ENCODE data around the gene CCSAP.

Gene CCSAP

GRCh38 chr1:229303855-229304254, 39.0 kb downstream of the CCSAP start:
- TF ChIP-seq ZNF70 (CRISPR knock-in tag; IDR thresholded peaks at IDR 0.05) (no peak), ARNTL (CRISPR knock-in tag; IDR thresholded peaks at IDR 0.05; ENCODE audit: borderline replicate concordance, low read depth) (no peak), TOX (CRISPR knock-in tag; IDR thresholded peaks at IDR 0.05; ENCODE audit: borderline replicate concordance) (no peak), ZC3H10 (CRISPR knock-in tag; IDR thresholded peaks at IDR 0.05) (no peak), TCF4 (CRISPR knock-in tag; IDR thresholded peaks at IDR 0.05; ENCODE audit: borderline replicate concordance) (no peak), GLIS3 (CRISPR knock-in tag; IDR thresholded peaks at IDR 0.05) (no peak), SNAI2 (CRISPR knock-in tag; IDR thresholded peaks at IDR 0.05) (no peak), POU6F1 (CRISPR knock-in tag; IDR thresholded peaks at IDR 0.05; ENCODE audit: borderline replicate concordance, low read depth) (no peak), ZFP3 (CRISPR knock-in tag; IDR thresholded peaks at IDR 0.05) (no peak), PATZ1 (CRISPR knock-in tag; IDR thresholded peaks at IDR 0.05; ENCODE audit: borderline replicate concordance) (no peak), ZNF8 (CRISPR knock-in tag; IDR thresholded peaks at IDR 0.05) (no peak), CSRNP3 (CRISPR knock-in tag; IDR thresholded peaks at IDR 0.05) (no peak), OSR1 (CRISPR knock-in tag; IDR thresholded peaks at IDR 0.05) (no peak), BACH2 (CRISPR knock-in tag; IDR thresholded peaks at IDR 0.05; ENCODE audit: borderline replicate concordance) (no peak), ZNF565 (CRISPR knock-in tag; conservative IDR thresholded peaks at IDR 0.05; ENCODE audit: low read depth) (no peak), TSHZ2 (CRISPR knock-in tag; IDR thresholded peaks at IDR 0.05) (no peak), PPARA (CRISPR knock-in tag; IDR thresholded peaks at IDR 0.05; ENCODE audit: borderline replicate concordance) (no peak), CREB5 (CRISPR knock-in tag; IDR thresholded peaks at IDR 0.05; ENCODE audit: low read depth) (no peak)
- ATAC-seq, result no peak

GRCh38 chr1:229302740-229303139, 40.1 kb downstream of the CCSAP start:
- TF ChIP-seq GLIS3 (CRISPR knock-in tag; IDR thresholded peaks at IDR 0.05), result no peak
- no peak for TF ChIP-seq TSHZ2 (CRISPR knock-in tag; IDR thresholded peaks at IDR 0.05)
- no peak for TF ChIP-seq ARNTL (CRISPR knock-in tag; IDR thresholded peaks at IDR 0.05; ENCODE audit: borderline replicate concordance, low read depth)
- TF ChIP-seq PPARA (CRISPR knock-in tag; IDR thresholded peaks at IDR 0.05; ENCODE audit: borderline replicate concordance), result no peak
- TF ChIP-seq TCF4 (CRISPR knock-in tag; IDR thresholded peaks at IDR 0.05; ENCODE audit: borderline replicate concordance), result no peak
- no peak for TF ChIP-seq BACH2 (CRISPR knock-in tag; IDR thresholded peaks at IDR 0.05; ENCODE audit: borderline replicate concordance)
- TF ChIP-seq ZNF565 (CRISPR knock-in tag; conservative IDR thresholded peaks at IDR 0.05; ENCODE audit: low read depth), result no peak
- TF ChIP-seq ZNF8 (CRISPR knock-in tag; IDR thresholded peaks at IDR 0.05), result no peak
- no peak for TF ChIP-seq SNAI2 (CRISPR knock-in tag; IDR thresholded peaks at IDR 0.05)
- ATAC-seq, result no peak

Measured in SK-N-SH treated with all-trans-retinoic acid at 6 μM for 48 hours (cell line).